IMR-90 (cell line): ENCODE data around the gene RAB12. TPM values are rescaled to one million over a fixed set of nuclear protein-coding genes. Genes with fewer than 3 reads are reported as not detected.

Experiments
- ATAC-seq: fragments of 200-7000 bp; cut with Tn5 transposase; 2 replicates; pipeline ENCODE4 v1.9.1; 2020; ENCODE audit warnings: low read depth, mild to moderate bottlenecking, moderate library complexity
- BruUV-seq: library from RNA; stranded (reverse); fragments of 400-500 nt; replicated peaks from 2 replicates; lab custom pipeline; 2021; lab: Mats Ljungman, UMichigan
- CTCF ChIA-PET: fragments of 300-600 bp; formaldehyde crosslinking; extraction: SDS; loops from one replicate; lab custom pipeline; 2021; ENCODE audit warnings: antibody characterized with exemption; lab: Yijun Ruan, JAX
- POLR2A ChIA-PET: fragments of 300-600 bp; sonication (Branson Sonifier 250); formaldehyde crosslinking; loops from one replicate; lab custom pipeline; 2022; ENCODE audit warnings: antibody characterized with exemption; ENCODE audit not compliant: unreplicated experiment; lab: Charles Lee
- DNase-seq: peaks from one replicate; pipeline ENCODE4 v3.0.0; 2013
- H2AFZ ChIP-seq: replicated peaks from 2 replicates; pipeline ENCODE3; 2013; ENCODE audit warnings: low read length, mild to moderate bottlenecking; ENCODE audit not compliant: poor library complexity
- H2AK5ac ChIP-seq: 2 replicates; pipeline ENCODE4 v1.6.1; 2013; ENCODE audit warnings: low read depth, low read length, inconsistent platforms
- H2AK9ac ChIP-seq: replicated peaks from 2 replicates; pipeline ENCODE3; 2013; ENCODE audit warnings: mild to moderate bottlenecking, low read depth, low read length, moderate library complexity; ENCODE audit not compliant: poor library complexity
- H2BK120ac ChIP-seq: 2 replicates; pipeline ENCODE4 v1.6.1; 2013; ENCODE audit warnings: low read depth, low read length, inconsistent platforms
- H2BK15ac ChIP-seq: 3 replicates; pipeline ENCODE4 v1.6.1; 2013; ENCODE audit warnings: low read depth, low read length, inconsistent platforms
- H2BK20ac ChIP-seq: 2 replicates; pipeline ENCODE4 v1.6.1; 2013; ENCODE audit warnings: low read depth, mild to moderate bottlenecking, inconsistent platforms, low read length, moderate library complexity
- H2BK5ac ChIP-seq: 2 replicates; pipeline ENCODE4 v1.6.1; 2013; ENCODE audit warnings: mild to moderate bottlenecking, low read depth, low read length, inconsistent platforms; ENCODE audit not compliant: poor library complexity, severe bottlenecking
- H3K14ac ChIP-seq: replicated peaks from 2 replicates; pipeline ENCODE4 v1.6.1; 2013; ENCODE audit warnings: low read depth, low read length, inconsistent platforms
- H3K18ac ChIP-seq: 2 replicates; pipeline ENCODE4 v1.6.1; 2013; ENCODE audit warnings: low read depth, low read length, control low read depth
- H3K23ac ChIP-seq: 2 replicates; pipeline ENCODE4 v1.6.1; 2013; ENCODE audit warnings: low read depth, low read length, inconsistent platforms
- H3K27ac ChIP-seq: 2 replicates; pipeline ENCODE4 v1.5.1; 2013; ENCODE audit warnings: mild to moderate bottlenecking, control low read depth, low read length; ENCODE audit not compliant: insufficient read depth
- H3K27me3 ChIP-seq: 2 replicates; pipeline ENCODE4 v1.6.1; 2013; ENCODE audit warnings: low read length; ENCODE audit not compliant: control insufficient read depth, insufficient read depth
- H3K36me3 ChIP-seq: 2 replicates; pipeline ENCODE4 v1.6.1; 2013; ENCODE audit warnings: low read length, mixed read lengths; ENCODE audit not compliant: control insufficient read depth, insufficient read depth
- H3K4ac ChIP-seq: 2 replicates; pipeline ENCODE4 v1.6.1; 2013; ENCODE audit warnings: low read depth, low read length, inconsistent platforms
- H3K4me1 ChIP-seq: 2 replicates; pipeline ENCODE4 v1.6.1; 2013; ENCODE audit warnings: low read length, mixed read lengths; ENCODE audit not compliant: control insufficient read depth, insufficient read depth
- H3K4me2 ChIP-seq: 2 replicates; pipeline ENCODE4 v1.6.1; 2013; ENCODE audit warnings: low read depth, mild to moderate bottlenecking, control low read depth, low read length, moderate library complexity
- H3K4me3 ChIP-seq: 2 replicates; pipeline ENCODE4 v1.5.1; 2013; ENCODE audit warnings: low read depth, mild to moderate bottlenecking, control low read depth, low read length, moderate library complexity; ENCODE audit not compliant: insufficient read depth
- H3K56ac ChIP-seq: 2 replicates; pipeline ENCODE4 v1.6.1; 2013; ENCODE audit warnings: low read length, inconsistent platforms; ENCODE audit not compliant: insufficient read depth; ENCODE audit errors: extremely low read depth
- H3K79me1 ChIP-seq, 2 experiments: 2 replicates each; pipeline ENCODE4 v1.6.1; 2013; ENCODE audit warnings: low read length in 2 of 2, inconsistent platforms in 1 of 2, low read depth in 1 of 2
- H3K9ac ChIP-seq: 2 replicates; pipeline ENCODE4 v1.6.1; 2013; ENCODE audit warnings: low read depth, low read length, control low read depth
- H3K9me1 ChIP-seq: 2 replicates; pipeline ENCODE4 v1.6.1; 2013; ENCODE audit warnings: low read length, inconsistent platforms; ENCODE audit not compliant: insufficient read depth
- H3K9me3 ChIP-seq: 2 replicates; pipeline ENCODE4 v1.6.1; 2013; ENCODE audit warnings: low read length; ENCODE audit not compliant: control insufficient read depth, insufficient read depth
- H4K20me1 ChIP-seq: 2 replicates; pipeline ENCODE4 v1.6.1; 2013; ENCODE audit warnings: low read length, inconsistent platforms; ENCODE audit not compliant: insufficient read depth
- H4K5ac ChIP-seq: 2 replicates; pipeline ENCODE4 v1.6.1; 2013; ENCODE audit warnings: mild to moderate bottlenecking, low read depth, low read length, control low read depth
- H4K8ac ChIP-seq, 2 experiments: 2 replicates each; pipeline ENCODE4 v1.6.1; 2013; ENCODE audit warnings: low read depth in 2 of 2, low read length in 2 of 2, control low read depth in 1 of 2, inconsistent platforms in 1 of 2
- H4K91ac ChIP-seq: 2 replicates; pipeline ENCODE4 v1.6.1; 2013; ENCODE audit warnings: low read depth, low read length, inconsistent platforms; ENCODE audit not compliant: insufficient read depth
- BHLHE40 ChIP-seq: fragments of 150-350 bp; IDR thresholded peaks from 2 replicates; pipeline ENCODE4 v1.6.1; 2016; ENCODE audit warnings: mild to moderate bottlenecking, low read depth, low read length
- CHD1 ChIP-seq: IDR thresholded peaks from 2 replicates; pipeline ENCODE4 v1.6.1; 2012; ENCODE audit warnings: low read depth, low read length, improper control_type of control experiment
- FOS ChIP-seq: fragments of 150-350 bp; IDR thresholded peaks from 2 replicates; pipeline ENCODE4 v1.6.1; 2016; ENCODE audit warnings: low read depth, low read length
- MAFK ChIP-seq: IDR thresholded peaks from 2 replicates; pipeline ENCODE4 v1.6.1; 2012; ENCODE audit warnings: low read depth, low read length, improper control_type of control experiment
- MAZ ChIP-seq: IDR thresholded peaks from 2 replicates; pipeline ENCODE4 v1.6.1; 2012; ENCODE audit warnings: low read depth, mild to moderate bottlenecking, low read length, improper control_type of control experiment, moderate library complexity, borderline replicate concordance
- MXI1 ChIP-seq: IDR thresholded peaks from 2 replicates; pipeline ENCODE4 v1.6.1; 2012; ENCODE audit warnings: low read depth, mild to moderate bottlenecking, low read length, moderate library complexity, borderline replicate concordance
- NFE2L2 ChIP-seq: fragments of 150-350 bp; IDR thresholded peaks from 2 replicates; pipeline ENCODE4 v1.6.1; 2016; ENCODE audit warnings: low read depth, mild to moderate bottlenecking, low read length
- POLR2A ChIP-seq: IDR thresholded peaks from 2 replicates; pipeline ENCODE4 v1.6.1; 2012; ENCODE audit warnings: mild to moderate bottlenecking, low read depth, low read length
- RAD21 ChIP-seq: IDR thresholded peaks from 2 replicates; pipeline ENCODE4 v1.6.1; 2012; ENCODE audit warnings: low read length, improper control_type of control experiment
- RCOR1 ChIP-seq: IDR thresholded peaks from 2 replicates; pipeline ENCODE4 v1.6.1; 2012; ENCODE audit warnings: mild to moderate bottlenecking, low read length, improper control_type of control experiment; ENCODE audit not compliant: insufficient replicate concordance
- RFX5 ChIP-seq: IDR thresholded peaks from 2 replicates; pipeline ENCODE4 v1.8.0; 2012; ENCODE audit warnings: low read depth, mild to moderate bottlenecking, low read length, moderate library complexity
- SMC3 ChIP-seq: fragments of 150-350 bp; IDR thresholded peaks from 2 replicates; pipeline ENCODE4 v1.6.1; 2016; ENCODE audit warnings: low read depth, mild to moderate bottlenecking, antibody characterized with exemption, low read length, moderate library complexity
- WGBS, 2 experiments: methylation state at CpG; one replicate each; pipeline versions ENCODE4 v1.1.5 to v1.1.7; 2013; ENCODE audit warnings: missing lambda C conversion rate in 2 of 2; ENCODE audit not compliant: insufficient read length in 1 of 2; ENCODE audit errors: extremely low coverage in 2 of 2; 5-methylcytosine and 5-hydroxymethylcytosine counted together
- dilution Hi-C: fragments of 300-500 bp; cut with HindIII; formaldehyde crosslinking; loops from one replicate; pipeline ENCODE4 v1.14.3; 2018; ENCODE audit warnings: low sequenced_read_pairs; ENCODE audit not compliant: unreplicated experiment
- in situ Hi-C: fragments of 300-500 bp; cut with MboI; formaldehyde crosslinking; loops from 3 replicates; pipeline ENCODE4 v1.14.3; 2019; ENCODE audit warnings: low sequenced_read_pairs, inconsistent platforms, mixed read lengths
- intact Hi-C: fragments of 100-400 bp; cut with micrococcal nuclease; formaldehyde crosslinking; loops from 2 replicates; pipeline ENCODE4 v1.10.0; 2022
- polyA plus RNA-seq, 3 experiments: library from polyadenylated mRNA; depleted of rRNA; stranded (reverse); fragments of >200 nt; gene quantifications; 2 replicates each; pipeline ENCODE4 v1.2.3, GENCODE V29; 2012; ENCODE audit warnings: low replicate concordance in 1 of 3
- total RNA-seq: library from RNA; depleted of rRNA; stranded (reverse); fragments of >200 nt; gene quantifications from 2 replicates; pipeline ENCODE4 v1.2.3, GENCODE V29; 2012
- TF ChIP-seq, protein P1 (sequence below): conservative IDR thresholded peaks from 2 replicates; pipeline ENCODE4 v1.5.1; 2012; ENCODE audit warnings: mild to moderate bottlenecking, low read depth, low read length, improper control_type of control experiment
- TF ChIP-seq, protein P2 (sequence below): fragments of 150-350 bp; IDR thresholded peaks from 2 replicates; pipeline ENCODE4 v1.6.1; 2016; ENCODE audit warnings: low read depth, mild to moderate bottlenecking, low read length, moderate library complexity, borderline replicate concordance

RAB12 gene
- total and polyA plus RNA-seq, 2 of the 4 experiments (the other 2 are of a cell fraction), result 14.9 to 19.2 TPM

DNA sequence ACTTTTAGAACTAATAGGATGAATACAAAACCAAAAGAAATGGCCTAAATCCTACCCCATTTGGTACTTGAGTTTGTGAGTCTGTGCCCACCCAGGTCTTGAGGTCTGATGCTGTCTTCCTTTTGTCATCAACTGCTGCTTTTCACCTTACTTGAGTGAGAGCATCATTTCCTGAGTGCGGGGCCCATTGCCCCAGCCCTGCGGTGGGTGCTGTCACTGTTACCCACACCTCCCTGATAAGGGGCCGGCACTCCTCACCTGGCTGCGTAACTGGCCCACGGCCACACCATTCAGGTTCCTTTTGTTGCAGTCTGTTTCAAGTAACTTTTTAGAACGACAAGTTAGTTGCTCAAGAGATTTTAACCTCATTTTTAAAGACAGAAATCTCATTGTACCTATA is 25.3 kb downstream of the RAB12 start:
- Histone ChIP-seq H3K14ac (no peak overlapping the region), H3K27me3 (no peaks in the 10 kb centered on the region), H4K91ac (no peak overlapping the region), H3K23ac (no peak overlapping the region), H4K5ac (no peak overlapping the region), H2BK120ac (no peak overlapping the region), H3K9me3 (no peaks in the 10 kb centered on the region), H3K9ac (no peak overlapping the region), H3K27ac (no peak overlapping the region), H4K8ac (no peak overlapping the region), H2BK15ac (no peak overlapping the region), H4K20me1 (0 out of 2 replicates have a peak, but pooled peaks cover 9% of the 10 kb centered on the region), H3K9me1 (peaks cover 12% of the 10 kb centered on the region), H3K79me1 (peaks cover 40 to 51% of the 10 kb centered on the region in 2 experiments), H3K56ac (no peak overlapping the region), H3K4me1 (no peaks in the 10 kb centered on the region), H3K18ac (no peak overlapping the region), H2AK9ac (no peak overlapping the region), H2BK20ac (no peak overlapping the region), H2AFZ (no peak overlapping the region), H2AK5ac (no peak overlapping the region), H2BK5ac (no peak overlapping the region), H3K4me3 (no peak overlapping the region), H3K4ac (no peak overlapping the region), H3K36me3 (peaks cover 40% of the 10 kb centered on the region), H3K4me2 (no peak overlapping the region)
- POLR2A ChIA-PET, result no interaction called here
- dilution Hi-C loops (no loop called here), in situ Hi-C loops (no loop called here), intact Hi-C loops (no loop called here)
- no TSS peak for BruUV-seq
- CTCF ChIA-PET, result no interaction called here
- DNase-seq, result no peak
- TF ChIP-seq, protein P1, sequence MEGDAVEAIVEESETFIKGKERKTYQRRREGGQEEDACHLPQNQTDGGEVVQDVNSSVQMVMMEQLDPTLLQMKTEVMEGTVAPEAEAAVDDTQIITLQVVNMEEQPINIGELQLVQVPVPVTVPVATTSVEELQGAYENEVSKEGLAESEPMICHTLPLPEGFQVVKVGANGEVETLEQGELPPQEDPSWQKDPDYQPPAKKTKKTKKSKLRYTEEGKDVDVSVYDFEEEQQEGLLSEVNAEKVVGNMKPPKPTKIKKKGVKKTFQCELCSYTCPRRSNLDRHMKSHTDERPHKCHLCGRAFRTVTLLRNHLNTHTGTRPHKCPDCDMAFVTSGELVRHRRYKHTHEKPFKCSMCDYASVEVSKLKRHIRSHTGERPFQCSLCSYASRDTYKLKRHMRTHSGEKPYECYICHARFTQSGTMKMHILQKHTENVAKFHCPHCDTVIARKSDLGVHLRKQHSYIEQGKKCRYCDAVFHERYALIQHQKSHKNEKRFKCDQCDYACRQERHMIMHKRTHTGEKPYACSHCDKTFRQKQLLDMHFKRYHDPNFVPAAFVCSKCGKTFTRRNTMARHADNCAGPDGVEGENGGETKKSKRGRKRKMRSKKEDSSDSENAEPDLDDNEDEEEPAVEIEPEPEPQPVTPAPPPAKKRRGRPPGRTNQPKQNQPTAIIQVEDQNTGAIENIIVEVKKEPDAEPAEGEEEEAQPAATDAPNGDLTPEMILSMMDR, result no peak
- no peak for TF ChIP-seq RFX5
- no peak for TF ChIP-seq BHLHE40
- no peak for TF ChIP-seq RAD21
- TF ChIP-seq SMC3, result no peak
- no peak for TF ChIP-seq FOS
- no peak for TF ChIP-seq CHD1
- TF ChIP-seq MAFK, result no peak
- TF ChIP-seq MXI1, result no peak
- TF ChIP-seq RCOR1, result no peak
- TF ChIP-seq MAZ, result no peak
- TF ChIP-seq, protein P2, sequence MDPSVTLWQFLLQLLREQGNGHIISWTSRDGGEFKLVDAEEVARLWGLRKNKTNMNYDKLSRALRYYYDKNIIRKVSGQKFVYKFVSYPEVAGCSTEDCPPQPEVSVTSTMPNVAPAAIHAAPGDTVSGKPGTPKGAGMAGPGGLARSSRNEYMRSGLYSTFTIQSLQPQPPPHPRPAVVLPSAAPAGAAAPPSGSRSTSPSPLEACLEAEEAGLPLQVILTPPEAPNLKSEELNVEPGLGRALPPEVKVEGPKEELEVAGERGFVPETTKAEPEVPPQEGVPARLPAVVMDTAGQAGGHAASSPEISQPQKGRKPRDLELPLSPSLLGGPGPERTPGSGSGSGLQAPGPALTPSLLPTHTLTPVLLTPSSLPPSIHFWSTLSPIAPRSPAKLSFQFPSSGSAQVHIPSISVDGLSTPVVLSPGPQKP, result no peak
- TF ChIP-seq NFE2L2, result no peak
- no peak for TF ChIP-seq POLR2A
- ATAC-seq, result no peak
- WGBS, 2 experiments, result 100% methylated on average over 4 of the region's 6 CpGs; no CpG with 5 or more reads in 1 of the 2 experiments
